DND-41 (cell line): Measurements from ENCODE around the gene GPR55.

Source experiments
- ATAC-seq: fragments of 200-7000 bp; cut with Tn5 transposase; 3 replicates; pipeline ENCODE4 v1.9.1; 2021; ENCODE audit warnings: low read depth; ENCODE audit not compliant: insufficient read depth
- DNase-seq: peaks from one replicate; pipeline ENCODE4 v3.0.0-alpha.2; 2020
- H2AFZ ChIP-seq: 2 replicates; pipeline ENCODE4 v1.6.0; 2012; ENCODE audit warnings: low read depth, low read length
- H3K27ac ChIP-seq: 2 replicates; pipeline ENCODE4 v1.5.1; 2012; ENCODE audit warnings: low read length, inconsistent platforms
- H3K27me3 ChIP-seq: fragments of 200-600 bp; sonication (generic); 2 replicates; pipeline ENCODE4 v1.6.0; 2012; ENCODE audit warnings: low read length, mild to moderate bottlenecking, inconsistent platforms; ENCODE audit not compliant: insufficient read depth, poor library complexity
- H3K36me3 ChIP-seq: 2 replicates; pipeline ENCODE4 v1.5.1; 2012; ENCODE audit warnings: low read length, inconsistent platforms; ENCODE audit not compliant: insufficient read depth
- H3K4me1 ChIP-seq: 2 replicates; pipeline ENCODE4 v1.5.1; 2012; ENCODE audit warnings: mild to moderate bottlenecking, low read length; ENCODE audit not compliant: insufficient read depth
- H3K4me2 ChIP-seq: 2 replicates; pipeline ENCODE4 v1.6.0; 2012; ENCODE audit warnings: mild to moderate bottlenecking, moderate library complexity, low read length, inconsistent platforms; ENCODE audit not compliant: insufficient read depth
- H3K4me3 ChIP-seq, 2 experiments: fragments of 200-600 bp in 1 of 2; shearing (Covaris generic) in 1 of 2; 2 replicates each; pipeline ENCODE4 v1.5.1; 2012 to 2016; ENCODE audit warnings: inconsistent platforms in 2 of 2, low read length in 2 of 2, mild to moderate bottlenecking in 2 of 2, low read depth in 1 of 2, moderate library complexity in 1 of 2
- H3K79me2 ChIP-seq: 2 replicates; pipeline ENCODE4 v1.6.0; 2012; ENCODE audit warnings: low read length, inconsistent platforms; ENCODE audit not compliant: insufficient read depth
- H3K9ac ChIP-seq: 2 replicates; pipeline ENCODE4 v1.6.0; 2012; ENCODE audit warnings: low read depth, mild to moderate bottlenecking, inconsistent platforms, low read length, moderate library complexity
- H3K9me3 ChIP-seq: 2 replicates; pipeline ENCODE4 v1.5.1; 2012; ENCODE audit warnings: low read length, moderate library complexity, mild to moderate bottlenecking, inconsistent platforms; ENCODE audit not compliant: insufficient read depth, severe bottlenecking
- H4K20me1 ChIP-seq: 2 replicates; pipeline ENCODE4 v1.6.0; 2012; ENCODE audit warnings: low read length; ENCODE audit not compliant: insufficient read depth
- CTCF ChIP-seq: IDR thresholded peaks from 2 replicates; pipeline ENCODE4 v1.5.1; 2012; ENCODE audit warnings: borderline replicate concordance, low read length, moderate library complexity, mild to moderate bottlenecking; ENCODE audit not compliant: poor library complexity, severe bottlenecking; ENCODE audit errors: extremely low read depth
- EZH2 ChIP-seq: IDR thresholded peaks from 3 replicates; pipeline ENCODE4 v1.6.1; 2012; ENCODE audit warnings: borderline replicate concordance, low read depth, mild to moderate bottlenecking, moderate library complexity, low read length, inconsistent platforms; ENCODE audit not compliant: severe bottlenecking

GPR55 gene

GRCh38 chr2:230893338-230893737 lies 31.7 kb downstream of the GPR55 start:
- H3K4me1 ChIP-seq: no peaks in the 10 kb centered on the region
- ATAC-seq: no peak
- TF ChIP-seq CTCF (no peak), EZH2 (no peak)

GRCh38 chr2:230891509-230891908 lies 33.5 kb downstream of the GPR55 start:
- no peak overlapping the region for H3K4me2 ChIP-seq
- H3K9ac ChIP-seq: no peak overlapping the region
- no peaks in the 10 kb centered on the region for H3K36me3 ChIP-seq
- no peaks in the 10 kb centered on the region for H3K9me3 ChIP-seq
- no peak for TF ChIP-seq CTCF
- TF ChIP-seq EZH2: no peak
- no peak overlapping the region for H3K27ac ChIP-seq
- ATAC-seq: no peak
- H3K4me3 ChIP-seq: no peak overlapping the region
- no peak overlapping the region for H2AFZ ChIP-seq
- DNase-seq: no peak
- H3K79me2 ChIP-seq: no peaks in the 10 kb centered on the region
- H4K20me1 ChIP-seq: no peaks in the 10 kb centered on the region
- peaks cover 4% of the 10 kb centered on the region for H3K27me3 ChIP-seq
- H3K4me1 ChIP-seq: no peaks in the 10 kb centered on the region

More at GRCh38 chr2:230893338-230893737, 31.7 kb downstream of the GPR55 start:
- Histone ChIP-seq H2AFZ (no peak overlapping the region), H3K27me3 (peaks cover 11% of the 10 kb centered on the region), H3K27ac (no peak overlapping the region), H3K4me2 (no peak overlapping the region), H3K9me3 (no peaks in the 10 kb centered on the region), H3K4me3 (no peak overlapping the region), H3K79me2 (no peaks in the 10 kb centered on the region), H3K36me3 (no peaks in the 10 kb centered on the region), H4K20me1 (0 out of 2 replicates have a peak, but pooled peaks cover 4% of the 10 kb centered on the region), H3K9ac (no peak overlapping the region)
- DNase-seq: no peak

- H3K79me2 ChIP-seq: no peaks in the 10 kb centered on the region
- H3K4me2 ChIP-seq: no peak overlapping the region
- H3K27ac ChIP-seq: no peak overlapping the region
- H3K4me3 ChIP-seq: no peak overlapping the region
- H3K4me1 ChIP-seq: no peaks in the 10 kb centered on the region
- peaks cover 4% of the 10 kb centered on the region for H3K27me3 ChIP-seq
- no peaks in the 10 kb centered on the region for H4K20me1 ChIP-seq
- H3K9ac ChIP-seq: no peak overlapping the region
- no peak for ATAC-seq
- H3K36me3 ChIP-seq: no peaks in the 10 kb centered on the region
- DNase-seq: no peak
- TF ChIP-seq CTCF: no peak
- TF ChIP-seq EZH2: no peak
- H2AFZ ChIP-seq: no peak overlapping the region
- H3K9me3 ChIP-seq: no peaks in the 10 kb centered on the region
Observed at GRCh38 chr2:230891064-230891463, 34.0 kb downstream of the GPR55 start.

GRCh38 chr2:230890646-230891045 lies 34.4 kb downstream of the GPR55 start:
- Histone ChIP-seq H3K4me2 (no peak overlapping the region), H3K4me3 (no peak overlapping the region), H3K79me2 (no peaks in the 10 kb centered on the region), H3K36me3 (no peaks in the 10 kb centered on the region), H3K9me3 (no peaks in the 10 kb centered on the region), H2AFZ (no peak overlapping the region), H4K20me1 (no peaks in the 10 kb centered on the region), H3K27ac (no peak overlapping the region), H3K4me1 (no peaks in the 10 kb centered on the region), H3K9ac (no peak overlapping the region), H3K27me3 (peaks cover 4% of the 10 kb centered on the region)
- no peak for TF ChIP-seq CTCF
- no peak for TF ChIP-seq EZH2
- no peak for DNase-seq
- no peak for ATAC-seq
